Measurements from ENCODE around the gene ANKDD1A. TPM values are rescaled to one million over a fixed set of nuclear protein-coding genes. Genes with fewer than 3 reads are reported as not detected.

Gene ANKDD1A
- total RNA-seq, 1 donor from 2014 or later: 4.1 TPM

DNA sequence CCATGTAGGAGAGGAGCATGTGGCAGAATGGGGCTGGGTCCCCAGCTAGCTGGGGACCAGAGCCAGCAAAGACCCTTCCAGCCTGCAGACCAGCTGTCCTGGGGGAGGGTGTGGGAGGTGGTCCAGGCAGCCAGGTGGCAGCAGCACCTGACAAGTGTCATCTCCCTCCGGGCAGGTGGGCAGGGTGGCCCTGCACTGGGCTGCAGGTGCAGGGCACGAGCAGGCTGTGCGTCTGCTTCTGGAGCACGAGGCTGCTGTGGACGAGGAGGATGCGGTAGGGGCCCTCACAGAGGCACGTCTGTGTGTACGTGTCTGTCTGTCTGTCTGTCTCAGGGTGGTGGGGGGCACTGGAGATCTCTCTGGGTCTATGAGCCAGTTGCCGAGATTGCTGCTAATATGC, 5.5 kb downstream of the ANKDD1A start:
- DNase-seq (ENCODE audit: low spot score in 2 of 2, unreplicated experiment in 2 of 2): no peak
- Mint-ChIP-seq H3K9me3 (no peaks in the 10 kb centered on the region), H3K27me3 (ENCODE audit: low read depth) (no peaks in the 10 kb centered on the region), H3K4me3 (no peak overlapping the region), H3K36me3 (no peaks in the 10 kb centered on the region), H3K27ac (no peak overlapping the region), H3K4me1 (peaks cover 6% of the 10 kb centered on the region)
- TF ChIP-seq, protein P1, sequence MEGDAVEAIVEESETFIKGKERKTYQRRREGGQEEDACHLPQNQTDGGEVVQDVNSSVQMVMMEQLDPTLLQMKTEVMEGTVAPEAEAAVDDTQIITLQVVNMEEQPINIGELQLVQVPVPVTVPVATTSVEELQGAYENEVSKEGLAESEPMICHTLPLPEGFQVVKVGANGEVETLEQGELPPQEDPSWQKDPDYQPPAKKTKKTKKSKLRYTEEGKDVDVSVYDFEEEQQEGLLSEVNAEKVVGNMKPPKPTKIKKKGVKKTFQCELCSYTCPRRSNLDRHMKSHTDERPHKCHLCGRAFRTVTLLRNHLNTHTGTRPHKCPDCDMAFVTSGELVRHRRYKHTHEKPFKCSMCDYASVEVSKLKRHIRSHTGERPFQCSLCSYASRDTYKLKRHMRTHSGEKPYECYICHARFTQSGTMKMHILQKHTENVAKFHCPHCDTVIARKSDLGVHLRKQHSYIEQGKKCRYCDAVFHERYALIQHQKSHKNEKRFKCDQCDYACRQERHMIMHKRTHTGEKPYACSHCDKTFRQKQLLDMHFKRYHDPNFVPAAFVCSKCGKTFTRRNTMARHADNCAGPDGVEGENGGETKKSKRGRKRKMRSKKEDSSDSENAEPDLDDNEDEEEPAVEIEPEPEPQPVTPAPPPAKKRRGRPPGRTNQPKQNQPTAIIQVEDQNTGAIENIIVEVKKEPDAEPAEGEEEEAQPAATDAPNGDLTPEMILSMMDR (IDR thresholded peaks at IDR 0.05; ENCODE audit: unreplicated experiment): no peak

DNA sequence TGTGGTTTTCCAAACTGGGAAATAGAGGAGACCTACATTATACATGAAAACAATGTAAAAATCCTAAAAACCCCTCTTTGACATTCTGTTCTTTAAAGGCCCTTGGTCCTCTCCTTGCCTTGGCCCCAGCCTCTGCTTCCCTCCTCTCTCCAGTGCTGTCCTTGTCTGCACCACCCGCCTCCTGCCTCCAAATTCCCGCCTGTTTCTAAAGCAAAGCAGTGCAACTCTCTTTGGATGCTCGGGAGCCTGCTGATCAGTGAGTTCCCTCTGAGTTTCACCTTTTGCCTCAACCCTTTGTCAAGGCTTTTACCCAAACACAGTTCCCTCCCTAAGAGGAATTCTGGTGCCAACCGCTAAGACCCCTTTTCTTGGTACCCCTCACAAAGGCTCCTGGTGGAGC, 8.0 kb downstream of the ANKDD1A start:
- no peaks in the 10 kb centered on the region for H3K27me3 Mint-ChIP-seq (ENCODE audit: low read depth)
- H3K27ac Mint-ChIP-seq: no peak overlapping the region
- H3K36me3 Mint-ChIP-seq: no peaks in the 10 kb centered on the region
- no peak for DNase-seq (ENCODE audit: low spot score in 2 of 2, unreplicated experiment in 2 of 2)
- H3K9me3 Mint-ChIP-seq: no peaks in the 10 kb centered on the region
- no peak overlapping the region for H3K4me3 Mint-ChIP-seq
- no peaks in the 10 kb centered on the region for H3K4me1 Mint-ChIP-seq
- TF ChIP-seq, protein P1 (IDR thresholded peaks at IDR 0.05; ENCODE audit: unreplicated experiment): no peak

DNA sequence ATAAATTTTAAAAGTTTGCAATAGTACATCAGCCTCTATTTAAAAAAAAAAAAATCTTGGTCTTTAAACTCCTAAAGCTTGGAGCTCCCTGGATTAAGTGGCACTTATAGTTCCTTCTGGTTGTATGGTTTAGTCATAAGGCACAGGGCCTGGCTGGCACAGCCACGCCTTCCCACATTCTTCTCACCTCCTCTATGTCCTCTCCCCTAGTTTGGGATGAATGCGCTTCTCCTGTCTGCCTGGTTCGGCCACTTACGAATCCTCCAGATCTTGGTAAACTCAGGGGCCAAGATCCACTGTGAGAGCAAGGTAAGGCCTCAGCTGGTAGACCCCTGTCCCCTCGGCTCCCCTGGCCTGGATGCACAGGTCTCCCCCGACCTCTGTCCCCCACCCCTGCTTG, 10.0 kb downstream of the ANKDD1A start:
- Mint-ChIP-seq H3K27ac (peak overlapping the region; percentile 18), H3K36me3 (no peaks in the 10 kb centered on the region), H3K9me3 (no peaks in the 10 kb centered on the region), H3K27me3 (ENCODE audit: low read depth) (no peaks in the 10 kb centered on the region), H3K4me3 (no peak overlapping the region), H3K4me1 (no peaks in the 10 kb centered on the region)
- no peak for DNase-seq (ENCODE audit: low spot score in 2 of 2, unreplicated experiment in 2 of 2)
- TF ChIP-seq, protein P1 (IDR thresholded peaks at IDR 0.05; ENCODE audit: unreplicated experiment): no peak

DNA sequence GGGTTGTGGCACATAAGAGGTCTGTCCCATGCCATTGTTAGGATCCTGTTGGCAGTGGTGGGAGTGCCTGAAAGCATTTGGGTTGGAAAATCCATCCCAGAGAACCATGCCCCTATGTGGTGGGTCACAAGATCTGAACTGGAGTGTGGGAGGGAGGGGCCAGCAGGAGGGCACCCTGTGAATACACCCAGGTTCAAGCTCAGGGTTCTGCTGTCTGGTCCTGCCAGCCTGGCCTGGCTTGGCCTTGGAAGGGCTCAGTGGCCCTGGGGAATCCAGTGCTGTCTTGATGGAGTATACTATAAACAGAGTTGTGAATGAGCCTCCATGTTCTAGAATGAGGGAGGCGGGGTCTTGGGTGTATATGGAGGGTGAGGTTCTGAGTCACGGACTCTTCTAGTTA, 11.8 kb downstream of the ANKDD1A start:
- Mint-ChIP-seq H3K9me3 (no peaks in the 10 kb centered on the region), H3K4me1 (no peaks in the 10 kb centered on the region), H3K27ac (no peak overlapping the region), H3K27me3 (ENCODE audit: low read depth) (no peaks in the 10 kb centered on the region), H3K36me3 (no peaks in the 10 kb centered on the region), H3K4me3 (no peak overlapping the region)
- no peak for DNase-seq (ENCODE audit: low spot score in 2 of 2, unreplicated experiment in 2 of 2)
- TF ChIP-seq, protein P1 (IDR thresholded peaks at IDR 0.05; ENCODE audit: unreplicated experiment): no peak

DNA sequence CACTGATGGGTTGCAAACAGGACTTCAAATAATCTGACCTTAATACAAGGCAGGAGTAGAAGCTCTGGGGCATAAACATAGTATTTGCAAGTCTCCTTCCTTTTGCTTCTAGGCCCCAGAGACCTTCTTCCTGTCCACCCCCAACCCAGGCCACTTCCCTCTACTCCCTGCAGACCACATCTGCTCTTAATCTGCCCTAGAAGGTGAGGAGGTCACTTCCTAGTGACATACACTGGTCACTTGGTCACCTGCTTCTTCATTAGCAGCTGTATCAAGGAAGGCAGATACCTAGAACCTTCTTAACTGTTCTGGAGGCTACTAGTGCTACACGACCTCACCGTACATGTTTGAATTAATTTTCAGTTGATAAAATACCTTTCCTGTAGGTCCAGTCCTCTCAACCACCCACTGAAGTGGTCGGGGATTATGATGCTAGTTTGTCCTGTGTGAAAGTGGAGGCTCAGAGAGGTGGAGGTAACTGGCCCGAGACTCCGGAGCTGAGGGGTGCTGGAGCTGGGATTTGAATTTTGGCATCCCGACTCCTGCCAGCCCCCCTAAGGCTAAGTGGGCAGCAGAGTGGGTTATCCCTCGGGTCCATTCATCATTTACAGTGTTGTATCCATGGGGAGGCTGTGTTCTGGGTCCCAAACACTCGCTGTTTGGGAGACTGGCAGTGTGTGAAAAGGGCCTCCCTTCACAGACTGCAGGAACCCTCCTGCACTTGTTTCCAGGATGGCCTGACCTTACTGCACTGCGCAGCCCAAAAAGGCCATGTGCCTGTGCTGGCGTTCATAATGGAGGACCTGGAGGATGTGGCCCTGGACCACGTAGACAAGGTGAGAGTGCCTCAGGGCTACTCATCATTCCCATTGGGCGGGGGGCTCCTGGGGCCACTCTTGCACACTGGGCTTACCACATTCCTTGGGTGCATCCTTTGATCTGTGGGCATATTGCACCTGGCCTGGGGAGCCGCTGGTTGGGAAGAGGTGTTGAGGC, 13.9 kb downstream of the ANKDD1A start:
- Mint-ChIP-seq H3K27ac (no peak overlapping the region), H3K27me3 (ENCODE audit: low read depth) (no peaks in the 10 kb centered on the region), H3K4me3 (no peak overlapping the region), H3K9me3 (no peaks in the 10 kb centered on the region), H3K4me1 (no peaks in the 10 kb centered on the region), H3K36me3 (no peaks in the 10 kb centered on the region)
- TF ChIP-seq, protein P1 (IDR thresholded peaks at IDR 0.05; ENCODE audit: unreplicated experiment): no peak
- DNase-seq (ENCODE audit: low spot score in 2 of 2, unreplicated experiment in 2 of 2): no peak

Measured in mesothelial cell of epicardium (in vitro differentiated cells).